Prostate gland (tissue), 2 donors: ENCODE results near the gene PCP2. TPM values are rescaled to one million over a fixed set of nuclear protein-coding genes. Genes with fewer than 3 reads are reported as not detected.

ENCODE experiments used
- DNase-seq: peaks from one replicate; pipeline ENCODE4 v3.0.0-alpha.2; 2019; ENCODE audit warnings: low spot score
- H3K27ac ChIP-seq, 2 donors: fragments of 200-600 bp; sonication (generic); 2 replicates each; pipeline ENCODE4 v1.5.1; 2017 to 2019
- H3K27me3 ChIP-seq: fragments of 200-600 bp; sonication (generic); replicated peaks from 2 replicates; pipeline ENCODE4 v1.5.1; 2019; ENCODE audit not compliant: insufficient read depth
- H3K36me3 ChIP-seq, 2 donors: fragments of 200-600 bp; sonication (generic); 1 replicate in 1 of 2; 2 replicates in 1 of 2; pipeline versions ENCODE4 v1.5.1 to v1.8.1; 2017 to 2019
- H3K4me1 ChIP-seq: fragments of 200-600 bp; sonication (generic); replicated peaks from 2 replicates; pipeline ENCODE4 v1.5.1; 2019
- H3K4me3 ChIP-seq, 2 donors: fragments of 200-600 bp; sonication (generic); 2 replicates each; pipeline ENCODE4 v1.5.1; 2017 to 2019
- H3K9me3 ChIP-seq: fragments of 200-600 bp; sonication (generic); 2 replicates; pipeline ENCODE4 v1.5.1; 2017
- POLR2A ChIP-seq: fragments of 450-650 bp; IDR thresholded peaks from one replicate; pipeline ENCODE4 v1.6.1; 2016; ENCODE audit warnings: antibody characterized with exemption, mild to moderate bottlenecking
- POLR2AphosphoS5 ChIP-seq: sonication (generic); formaldehyde crosslinking; IDR thresholded peaks from one replicate; pipeline ENCODE4 v1.6.1; 2017; ENCODE audit warnings: antibody characterized with exemption
- WGBS: methylation state at CpG from one replicate; pipeline ENCODE4 v1.1.5; 2018; 5-methylcytosine and 5-hydroxymethylcytosine counted together
- intact Hi-C: fragments of 100-400 bp; cut with DNase I; formaldehyde crosslinking; loops from one replicate; pipeline ENCODE4 v1.14.2; 2022
- total RNA-seq, 2 donors: library from RNA; depleted of rRNA; stranded (reverse); fragments of >200 nt; gene quantifications; one replicate each; pipeline ENCODE4 v1.1.0, GENCODE V29; 2016
- TF ChIP-seq, protein P1 (sequence below), 4 experiments: fragments of 200-600 bp in 2 of 4; fragments of 450-650 bp in 2 of 4; sonication (generic) in 2 of 4; IDR thresholded peaks; 1 replicate in 3 of 4; 2 replicates in 1 of 4; pipeline ENCODE4 v1.5.1; 2016 to 2019; ENCODE audit warnings: antibody characterized with exemption in 4 of 4, mild to moderate bottlenecking in 2 of 4, moderate library complexity in 2 of 4

PCP2 gene
- total RNA-seq, 2 donors from 2014 or later, result 1.8 to 10.2 TPM

DNA sequence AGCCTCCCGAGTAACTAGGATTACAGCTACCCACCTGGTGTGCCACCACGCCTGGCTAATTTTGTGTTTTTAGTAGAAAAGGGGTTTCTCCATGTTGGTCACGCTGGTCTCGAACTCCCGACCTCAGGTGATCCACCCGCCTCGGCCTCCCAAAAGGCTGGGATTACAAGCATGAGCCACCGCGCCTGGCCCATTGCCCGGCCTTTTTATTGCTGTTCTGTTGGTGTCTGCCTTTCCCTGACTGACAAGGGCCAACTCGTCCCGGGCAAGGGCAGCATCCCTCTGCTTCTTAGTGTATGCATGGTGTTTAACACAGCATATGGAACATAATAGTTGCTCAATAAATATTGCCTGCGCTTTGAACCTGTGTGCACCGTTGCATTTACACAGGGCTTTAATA is 29.1 kb upstream of the PCP2 start:
- WGBS, result 72% methylated on average over 14 of the region's 14 CpGs
- intact Hi-C loops, result no loop called here

DNA sequence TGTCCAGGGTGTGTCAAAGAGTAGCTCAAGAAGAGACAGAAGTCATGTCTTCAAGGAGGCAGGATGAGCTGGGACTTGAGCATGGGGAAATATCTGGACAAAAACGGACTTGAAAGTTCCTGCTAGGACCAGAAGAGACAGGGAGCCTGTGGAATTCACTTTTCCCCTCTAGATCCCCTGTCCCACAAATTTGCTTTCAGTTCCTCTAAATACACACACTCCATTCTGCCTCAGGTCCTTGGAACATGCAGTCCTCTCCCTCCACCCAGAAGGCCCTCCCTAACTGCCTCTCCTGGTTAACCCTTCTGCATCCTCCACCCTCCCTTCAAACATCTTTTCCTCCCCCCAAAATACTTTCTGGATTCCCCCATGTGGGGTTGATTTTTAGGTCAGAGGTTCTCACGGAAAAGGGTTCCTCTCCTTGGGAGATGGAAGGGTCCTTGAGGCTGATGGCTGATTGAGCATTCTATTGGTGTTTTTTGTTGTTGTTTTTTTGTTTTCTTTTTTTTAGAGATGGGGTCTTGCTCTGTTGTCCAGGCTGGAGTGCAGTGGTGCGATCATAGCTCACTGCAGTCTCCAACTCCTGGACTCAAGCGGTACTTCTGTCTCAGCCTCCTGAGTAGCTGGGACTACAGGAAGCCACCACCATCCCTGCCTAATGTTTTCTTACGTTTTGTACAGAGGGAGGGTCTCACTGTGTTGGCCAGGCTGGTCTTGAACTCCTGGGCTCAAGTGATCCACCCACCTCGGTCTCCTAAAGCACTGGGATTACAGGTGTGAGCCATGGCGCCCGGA is 28.4 kb upstream of the PCP2 start:
- no peaks in the 10 kb centered on the region for H3K27me3 ChIP-seq
- H3K36me3 ChIP-seq, result no peaks in the 10 kb centered on the region

More for the DNA sequence above, 29.1 kb upstream of the PCP2 start:
- Histone ChIP-seq H3K4me1 (no peaks in the 10 kb centered on the region), H3K9me3 (no peaks in the 10 kb centered on the region), H3K4me3 (no peak overlapping the region), H3K27me3 (no peaks in the 10 kb centered on the region), H3K36me3 (no peaks in the 10 kb centered on the region), H3K27ac (no peak overlapping the region)
- TF ChIP-seq, protein P1, sequence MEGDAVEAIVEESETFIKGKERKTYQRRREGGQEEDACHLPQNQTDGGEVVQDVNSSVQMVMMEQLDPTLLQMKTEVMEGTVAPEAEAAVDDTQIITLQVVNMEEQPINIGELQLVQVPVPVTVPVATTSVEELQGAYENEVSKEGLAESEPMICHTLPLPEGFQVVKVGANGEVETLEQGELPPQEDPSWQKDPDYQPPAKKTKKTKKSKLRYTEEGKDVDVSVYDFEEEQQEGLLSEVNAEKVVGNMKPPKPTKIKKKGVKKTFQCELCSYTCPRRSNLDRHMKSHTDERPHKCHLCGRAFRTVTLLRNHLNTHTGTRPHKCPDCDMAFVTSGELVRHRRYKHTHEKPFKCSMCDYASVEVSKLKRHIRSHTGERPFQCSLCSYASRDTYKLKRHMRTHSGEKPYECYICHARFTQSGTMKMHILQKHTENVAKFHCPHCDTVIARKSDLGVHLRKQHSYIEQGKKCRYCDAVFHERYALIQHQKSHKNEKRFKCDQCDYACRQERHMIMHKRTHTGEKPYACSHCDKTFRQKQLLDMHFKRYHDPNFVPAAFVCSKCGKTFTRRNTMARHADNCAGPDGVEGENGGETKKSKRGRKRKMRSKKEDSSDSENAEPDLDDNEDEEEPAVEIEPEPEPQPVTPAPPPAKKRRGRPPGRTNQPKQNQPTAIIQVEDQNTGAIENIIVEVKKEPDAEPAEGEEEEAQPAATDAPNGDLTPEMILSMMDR (IDR thresholded peaks at IDR 0.05), result no peak
- TF ChIP-seq POLR2A (no peak), POLR2AphosphoS5 (no peak)
- DNase-seq, result no peak

DNA sequence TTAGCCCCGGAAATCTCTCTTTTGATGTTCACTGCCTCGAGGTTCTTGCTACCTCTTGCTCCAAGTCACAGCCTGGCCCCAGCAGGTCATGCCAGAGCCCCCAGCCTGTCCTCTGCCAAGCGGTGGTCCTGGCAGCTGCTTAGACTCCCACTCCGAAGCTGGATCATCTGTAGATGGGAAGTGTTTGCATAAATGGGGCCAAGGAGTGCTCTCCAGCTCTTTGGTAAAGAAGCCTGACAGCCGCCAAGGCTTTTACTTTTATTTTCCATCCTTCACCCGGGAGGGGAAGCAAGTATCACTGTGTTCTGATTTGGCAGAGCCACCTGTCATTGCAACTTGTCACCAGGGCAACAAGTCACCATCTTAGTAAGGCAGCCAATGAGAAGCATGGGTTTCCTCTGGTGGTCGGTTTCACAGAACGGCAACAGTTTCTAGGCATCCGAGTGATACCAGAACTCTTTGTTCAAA is 24.7 kb upstream of the PCP2 start:
- Histone ChIP-seq H3K4me1 (no peaks in the 10 kb centered on the region), H3K4me3 (no peak overlapping the region), H3K27ac (no peak overlapping the region), H3K27me3 (no peaks in the 10 kb centered on the region), H3K36me3 (no peaks in the 10 kb centered on the region), H3K9me3 (no peaks in the 10 kb centered on the region)
- intact Hi-C loops, result loop anchor here (10.0 kb wide), 1 partner anchor 137 kb away; no protein-coding TSS in a partner anchor
- WGBS, result 30% methylated on average over 9 of the region's 9 CpGs
- no peak for DNase-seq
- TF ChIP-seq, protein P1 (IDR thresholded peaks at IDR 0.05), result no peak
- TF ChIP-seq POLR2A, result no peak
- no peak for TF ChIP-seq POLR2AphosphoS5

More for the DNA sequence above, 28.4 kb upstream of the PCP2 start:
- intact Hi-C loops, result no loop called here
- DNase-seq, result no peak
- Histone ChIP-seq H3K4me1 (no peaks in the 10 kb centered on the region), H3K9me3 (no peaks in the 10 kb centered on the region), H3K27ac (no peak overlapping the region), H3K4me3 (no peak overlapping the region)
- 78% methylated on average over 8 of the region's 8 CpGs for WGBS
- no peak for TF ChIP-seq POLR2AphosphoS5
- TF ChIP-seq POLR2A, result no peak
- TF ChIP-seq, protein P1 (IDR thresholded peaks at IDR 0.05), result no peak

DNA sequence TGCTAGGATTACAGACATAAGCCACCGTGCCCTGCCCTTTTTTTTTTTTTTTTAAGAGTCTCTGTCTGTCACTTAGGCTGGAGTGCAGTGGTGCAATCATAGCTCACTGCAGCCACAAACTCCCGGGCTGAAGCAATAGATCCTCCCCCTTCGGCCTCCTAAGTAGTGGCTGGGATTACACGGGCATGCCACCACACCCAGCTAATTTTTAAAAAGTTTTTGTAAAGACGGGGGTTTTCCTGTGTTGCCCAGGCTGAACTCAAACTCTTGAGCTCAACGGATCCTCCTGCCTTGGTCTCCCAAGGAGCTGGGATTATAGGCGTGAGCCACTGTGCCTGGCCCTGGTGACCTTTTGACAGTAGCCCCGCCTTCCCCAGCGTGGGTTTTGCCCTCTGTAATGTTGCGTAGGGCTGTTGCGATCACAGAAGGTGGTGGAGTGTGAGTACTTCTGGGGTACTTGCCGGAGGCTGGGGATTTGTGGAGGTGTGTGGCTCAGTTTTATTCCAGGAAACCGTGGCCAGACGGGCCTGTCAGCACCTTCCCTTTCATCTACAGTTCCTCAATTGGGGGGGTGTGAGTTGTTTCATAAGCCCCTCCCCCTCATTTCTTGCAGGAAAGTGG is 23.7 kb upstream of the PCP2 start:
- intact Hi-C loops, result loop anchor here (10.0 kb wide), 1 partner anchor 138 kb away; no protein-coding TSS in a partner anchor
- DNase-seq, result no peak
- no peak for TF ChIP-seq POLR2AphosphoS5
- no peak for TF ChIP-seq POLR2A
- TF ChIP-seq, protein P1 (IDR thresholded peaks at IDR 0.05), result no peak
- no peaks in the 10 kb centered on the region for H3K4me1 ChIP-seq
- H3K36me3 ChIP-seq, result no peaks in the 10 kb centered on the region
- H3K4me3 ChIP-seq, result no peak overlapping the region
- no peaks in the 10 kb centered on the region for H3K9me3 ChIP-seq
- no peak overlapping the region for H3K27ac ChIP-seq
- WGBS, result 48% methylated on average over 14 of the region's 14 CpGs
- no peaks in the 10 kb centered on the region for H3K27me3 ChIP-seq
